ENCODE results near the gene WDR4.
A peak's percentile ranks its signal among the peaks of the same experiment; 100 is the strongest.

Gene WDR4

GRCh38 chr21:42905195-42905594 is 25.9 kb upstream of the WDR4 start:
- Histone ChIP-seq H3K9me3 (no peaks in the 10 kb centered on the region), H3K27me3 (no peaks in the 10 kb centered on the region), H3K4me3 (ENCODE audit: low read depth in 1 of 2, low read length in 1 of 2) (no peak overlapping the region), H3K36me3 (peaks cover 89% of the 10 kb centered on the region), H3K4me1 (ENCODE audit: control insufficient read depth in 1 of 2, insufficient read depth in 1 of 2, low read depth in 1 of 2, low read length in 1 of 2) (no peaks in the 10 kb centered on the region), H3K27ac (no peak overlapping the region)
- TF ChIP-seq, protein P1, sequence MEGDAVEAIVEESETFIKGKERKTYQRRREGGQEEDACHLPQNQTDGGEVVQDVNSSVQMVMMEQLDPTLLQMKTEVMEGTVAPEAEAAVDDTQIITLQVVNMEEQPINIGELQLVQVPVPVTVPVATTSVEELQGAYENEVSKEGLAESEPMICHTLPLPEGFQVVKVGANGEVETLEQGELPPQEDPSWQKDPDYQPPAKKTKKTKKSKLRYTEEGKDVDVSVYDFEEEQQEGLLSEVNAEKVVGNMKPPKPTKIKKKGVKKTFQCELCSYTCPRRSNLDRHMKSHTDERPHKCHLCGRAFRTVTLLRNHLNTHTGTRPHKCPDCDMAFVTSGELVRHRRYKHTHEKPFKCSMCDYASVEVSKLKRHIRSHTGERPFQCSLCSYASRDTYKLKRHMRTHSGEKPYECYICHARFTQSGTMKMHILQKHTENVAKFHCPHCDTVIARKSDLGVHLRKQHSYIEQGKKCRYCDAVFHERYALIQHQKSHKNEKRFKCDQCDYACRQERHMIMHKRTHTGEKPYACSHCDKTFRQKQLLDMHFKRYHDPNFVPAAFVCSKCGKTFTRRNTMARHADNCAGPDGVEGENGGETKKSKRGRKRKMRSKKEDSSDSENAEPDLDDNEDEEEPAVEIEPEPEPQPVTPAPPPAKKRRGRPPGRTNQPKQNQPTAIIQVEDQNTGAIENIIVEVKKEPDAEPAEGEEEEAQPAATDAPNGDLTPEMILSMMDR (IDR thresholded peaks at IDR 0.05), result no peak

GRCh38 chr21:42903817-42904216 is 24.5 kb upstream of the WDR4 start:
- Histone ChIP-seq H3K4me1 (ENCODE audit: control insufficient read depth in 1 of 2, insufficient read depth in 1 of 2, low read depth in 1 of 2, low read length in 1 of 2) (no peaks in the 10 kb centered on the region), H3K9me3 (no peaks in the 10 kb centered on the region), H3K27ac (no peak overlapping the region), H3K27me3 (no peaks in the 10 kb centered on the region), H3K36me3 (peaks cover 89% of the 10 kb centered on the region), H3K4me3 (ENCODE audit: low read depth in 1 of 2, low read length in 1 of 2) (no peak overlapping the region)
- TF ChIP-seq, protein P1 (IDR thresholded peaks at IDR 0.05), result no peak

- no peaks in the 10 kb centered on the region for H3K4me1 ChIP-seq (ENCODE audit: control insufficient read depth in 1 of 2, insufficient read depth in 1 of 2, low read depth in 1 of 2, low read length in 1 of 2)
- H3K36me3 ChIP-seq, result peaks cover 80% of the 10 kb centered on the region
- TF ChIP-seq, protein P1 (IDR thresholded peaks at IDR 0.05), result no peak
- H3K4me3 ChIP-seq (ENCODE audit: low read depth in 1 of 2, low read length in 1 of 2), result no peak overlapping the region
- H3K9me3 ChIP-seq, result no peaks in the 10 kb centered on the region
- no peaks in the 10 kb centered on the region for H3K27me3 ChIP-seq
- H3K27ac ChIP-seq, result no peak overlapping the region
These were observed 21.1 kb upstream of the WDR4 start for GRCh38 chr21:42900446-42900845.

DNA sequence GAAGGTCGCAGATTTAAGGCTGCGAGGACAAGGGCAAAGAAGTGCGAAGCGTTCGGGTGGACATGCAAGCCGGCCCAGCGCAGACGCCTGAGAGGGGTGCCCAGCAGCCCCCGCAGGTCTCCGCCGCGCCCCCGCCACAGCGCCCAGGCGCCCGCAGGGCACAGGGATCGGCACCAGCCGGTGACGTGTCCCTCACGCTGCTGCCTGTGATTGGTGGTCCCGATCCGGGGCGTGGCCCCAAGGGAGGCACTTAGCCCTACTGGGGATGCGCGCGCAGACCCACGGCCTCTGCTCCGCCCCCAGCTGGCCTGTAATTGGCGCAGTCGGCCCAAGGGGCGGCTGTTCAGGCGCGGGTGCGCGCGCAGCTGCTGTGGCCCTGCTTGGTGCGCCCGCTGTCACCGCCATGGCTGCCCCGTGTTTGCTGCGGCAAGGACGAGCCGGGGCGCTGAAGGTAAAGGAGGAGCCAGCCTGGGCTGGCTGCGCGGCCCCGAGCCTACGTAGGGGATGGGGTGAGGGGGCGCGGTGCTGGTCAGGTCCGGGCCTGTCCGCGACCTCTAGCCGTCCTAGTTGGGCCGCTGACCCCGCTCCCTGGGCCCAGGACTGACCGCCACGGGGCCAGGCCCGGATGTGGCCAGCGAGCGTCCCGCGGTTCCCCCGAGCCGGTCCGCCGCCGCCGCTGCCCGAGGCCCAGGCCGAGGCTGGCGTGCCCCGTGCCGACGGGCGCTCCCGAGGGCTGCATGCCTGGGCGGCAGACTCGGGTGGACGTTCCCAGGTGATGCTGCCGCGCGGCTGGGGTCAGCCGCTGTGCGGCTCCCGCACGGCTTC is 13.8 kb upstream of the WDR4 start, which contains the start of gene NDUFV3:
Gene NDUFV3 (plus strand): TSS at position 379 of the 825 bp plus-strand sequence. CDS start 25 bp downstream, at position 404.
- Histone ChIP-seq H3K36me3 (peaks cover 20% of the 10 kb centered on the region), H3K9me3 (no peaks in the 10 kb centered on the region), H3K4me1 (ENCODE audit: control insufficient read depth in 1 of 2, insufficient read depth in 1 of 2, low read depth in 1 of 2, low read length in 1 of 2) (peaks cover 17 to 18% of the 10 kb centered on the region in 2 experiments), H3K27me3 (no peaks in the 10 kb centered on the region), H3K4me3 (ENCODE audit: low read depth in 1 of 2, low read length in 1 of 2) (peak within 1 kb of the TSS; percentile 87 to 89), H3K27ac (peak within 1 kb of the TSS; percentile 96)
- TF ChIP-seq, protein P1 (IDR thresholded peaks at IDR 0.05), result peak; percentile 48

GRCh38 chr21:42892582-42892930 is 13.2 kb upstream of the WDR4 start:
- Histone ChIP-seq H3K27me3 (no peaks in the 10 kb centered on the region), H3K4me1 (ENCODE audit: control insufficient read depth in 1 of 2, insufficient read depth in 1 of 2, low read depth in 1 of 2, low read length in 1 of 2) (peaks cover 17 to 18% of the 10 kb centered on the region in 2 experiments), H3K4me3 (ENCODE audit: low read depth in 1 of 2, low read length in 1 of 2) (peak overlapping the region; percentile 87 to 89), H3K9me3 (no peaks in the 10 kb centered on the region), H3K27ac (peak overlapping the region; percentile 96), H3K36me3 (peaks cover 14% of the 10 kb centered on the region)
- TF ChIP-seq, protein P1 (IDR thresholded peaks at IDR 0.05), result no peak
